Glutamatergic neuron (in vitro differentiated cells): ENCODE results near the gene HLA-DMA. TPM values are rescaled to one million over a fixed set of nuclear protein-coding genes. Genes with fewer than 3 reads are reported as not detected.
A peak's percentile ranks its signal among the peaks of the same experiment; 100 is the strongest.
"Not testable (repeated sequence)": the region's sequence is repeated elsewhere in the genome, so short reads cannot be mapped to it uniquely, and the experiment has no call there.

Experiments used
- DNase-seq: peaks from one replicate; pipeline ENCODE4 v3.0.0; 2022
- H3K27ac Mint-ChIP-seq: one replicate; pipeline ENCODE4 v1.8.0; 2020; ENCODE audit warnings: mild to moderate bottlenecking, mixed read lengths, inconsistent platforms; ENCODE audit not compliant: unreplicated experiment
- H3K27me3 Mint-ChIP-seq: one replicate; pipeline ENCODE4 v1.8.0; 2020; ENCODE audit warnings: mild to moderate bottlenecking, moderate library complexity, mixed read lengths, inconsistent platforms; ENCODE audit not compliant: unreplicated experiment
- H3K36me3 Mint-ChIP-seq: one replicate; pipeline ENCODE4 v1.8.0; 2020; ENCODE audit warnings: mild to moderate bottlenecking, mixed read lengths, inconsistent platforms; ENCODE audit not compliant: unreplicated experiment
- H3K4me1 Mint-ChIP-seq: one replicate; pipeline ENCODE4 v1.8.0; 2020; ENCODE audit warnings: mild to moderate bottlenecking, low read depth, mixed read lengths, inconsistent platforms; ENCODE audit not compliant: unreplicated experiment
- H3K4me3 Mint-ChIP-seq: one replicate; pipeline ENCODE4 v1.8.0; 2020; ENCODE audit warnings: mild to moderate bottlenecking, mixed read lengths, inconsistent platforms; ENCODE audit not compliant: unreplicated experiment
- H3K9me3 Mint-ChIP-seq: one replicate; pipeline ENCODE4 v1.8.0; 2020; ENCODE audit warnings: mild to moderate bottlenecking, moderate library complexity, mixed read lengths, inconsistent platforms; ENCODE audit not compliant: unreplicated experiment
- total RNA-seq: library from RNA; stranded (reverse); fragmentation: NEBNext Ultra II Directional; extraction: Animal tissue kit (Norgen Biotek cat#: 25700); gene quantifications from one replicate; pipeline ENCODE4 v1.2.1, GENCODE V29; 2021; ENCODE audit not compliant: unreplicated experiment
- TF ChIP-seq, protein P1 (sequence below): fragments of 200-600 bp; sonication (generic); IDR thresholded peaks from one replicate; pipeline ENCODE4 v1.5.0; 2021; ENCODE audit not compliant: partially characterized antibody, unreplicated experiment

The HLA-DMA gene
- total RNA-seq, 1 donor from 2014 or later = 0.76 TPM

- no peak for DNase-seq
Measured at GRCh38 chr6:32945108-32945760, 7.7 kb downstream of the HLA-DMA start.

GRCh38 chr6:32943864-32944649 lies 8.8 kb downstream of the HLA-DMA start:
- Mint-ChIP-seq H3K27ac (no peak overlapping the region), H3K4me3 (no peak overlapping the region), H3K36me3 (no peaks in the 10 kb centered on the region), H3K27me3 (peaks cover 3% of the 10 kb centered on the region), H3K4me1 (no peaks in the 10 kb centered on the region), H3K9me3 (peaks cover 4% of the 10 kb centered on the region)
- DNase-seq = no peak
- TF ChIP-seq, protein P1, sequence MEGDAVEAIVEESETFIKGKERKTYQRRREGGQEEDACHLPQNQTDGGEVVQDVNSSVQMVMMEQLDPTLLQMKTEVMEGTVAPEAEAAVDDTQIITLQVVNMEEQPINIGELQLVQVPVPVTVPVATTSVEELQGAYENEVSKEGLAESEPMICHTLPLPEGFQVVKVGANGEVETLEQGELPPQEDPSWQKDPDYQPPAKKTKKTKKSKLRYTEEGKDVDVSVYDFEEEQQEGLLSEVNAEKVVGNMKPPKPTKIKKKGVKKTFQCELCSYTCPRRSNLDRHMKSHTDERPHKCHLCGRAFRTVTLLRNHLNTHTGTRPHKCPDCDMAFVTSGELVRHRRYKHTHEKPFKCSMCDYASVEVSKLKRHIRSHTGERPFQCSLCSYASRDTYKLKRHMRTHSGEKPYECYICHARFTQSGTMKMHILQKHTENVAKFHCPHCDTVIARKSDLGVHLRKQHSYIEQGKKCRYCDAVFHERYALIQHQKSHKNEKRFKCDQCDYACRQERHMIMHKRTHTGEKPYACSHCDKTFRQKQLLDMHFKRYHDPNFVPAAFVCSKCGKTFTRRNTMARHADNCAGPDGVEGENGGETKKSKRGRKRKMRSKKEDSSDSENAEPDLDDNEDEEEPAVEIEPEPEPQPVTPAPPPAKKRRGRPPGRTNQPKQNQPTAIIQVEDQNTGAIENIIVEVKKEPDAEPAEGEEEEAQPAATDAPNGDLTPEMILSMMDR = no peak

More at GRCh38 chr6:32945108-32945760, 7.7 kb downstream of the HLA-DMA start:
- Mint-ChIP-seq H3K27me3 (peaks cover 4% of the 10 kb centered on the region), H3K27ac (no peak overlapping the region), H3K4me1 (no peaks in the 10 kb centered on the region), H3K36me3 (no peaks in the 10 kb centered on the region), H3K9me3 (peaks cover 4% of the 10 kb centered on the region), H3K4me3 (no peak overlapping the region)
- TF ChIP-seq, protein P1 = no peak

DNA sequence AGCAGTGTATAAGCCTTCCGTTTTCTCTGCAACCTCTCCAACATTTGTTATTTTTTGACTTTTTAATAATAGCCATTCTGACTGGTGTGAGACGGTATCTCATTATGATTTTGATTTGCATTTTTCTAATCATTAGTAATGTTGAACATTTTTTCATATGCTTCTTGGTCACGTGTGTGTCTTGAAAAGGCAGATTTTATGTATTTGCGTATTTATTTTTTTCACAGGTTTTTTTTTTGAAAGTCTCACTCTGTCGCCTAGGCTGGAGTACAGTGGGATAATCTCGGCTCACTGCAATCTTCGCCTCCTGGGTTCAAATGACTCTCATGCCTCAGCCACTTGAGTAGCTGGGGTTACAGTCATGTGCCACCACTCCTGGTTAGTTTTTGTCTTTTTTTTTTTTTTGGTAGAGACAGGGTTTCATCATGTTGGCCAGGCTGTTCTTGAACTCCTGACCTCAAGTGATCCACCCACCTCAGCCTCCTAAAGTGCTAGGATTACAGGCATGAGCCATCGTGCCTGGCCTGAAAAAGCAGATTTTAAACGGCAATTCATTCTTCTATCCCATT lies 10.3 kb downstream of the HLA-DMA start:
- not testable (repeated sequence) for H3K4me3 Mint-ChIP-seq, H3K27ac Mint-ChIP-seq, H3K27me3 Mint-ChIP-seq

DNA sequence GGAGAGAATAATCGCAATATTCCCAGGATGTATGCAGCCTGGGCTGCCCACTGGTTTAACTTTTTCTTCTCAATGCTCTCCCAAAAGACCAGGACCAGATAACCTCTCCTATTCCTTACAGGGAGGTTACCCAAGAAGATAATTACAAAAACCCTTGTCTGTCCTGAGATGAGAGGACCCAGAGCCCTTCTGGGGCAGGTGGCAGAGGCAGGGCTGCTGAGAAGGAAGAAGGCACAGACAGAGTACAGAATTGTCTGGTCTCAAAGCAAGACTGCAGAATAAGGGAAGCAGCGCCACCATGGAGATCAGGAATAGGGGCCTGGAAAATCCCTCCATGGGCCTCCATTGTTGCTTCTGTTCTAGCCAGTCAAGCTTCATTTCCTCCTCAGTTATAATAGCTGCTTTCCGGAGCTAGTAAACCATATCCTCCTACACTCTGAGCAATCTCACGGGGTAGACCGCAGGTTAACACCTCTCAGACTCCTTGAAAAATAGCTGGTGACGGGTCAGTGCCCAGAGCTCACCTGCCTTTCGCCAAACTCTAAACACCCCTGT lies 11.6 kb downstream of the HLA-DMA start:
- no peaks in the 10 kb centered on the region for H3K36me3 Mint-ChIP-seq
- no peak overlapping the region for H3K4me3 Mint-ChIP-seq
- peaks cover 4% of the 10 kb centered on the region for H3K27me3 Mint-ChIP-seq
- DNase-seq = no peak
- no peak overlapping the region for H3K27ac Mint-ChIP-seq
- TF ChIP-seq, protein P1 = no peak
- peaks cover 7% of the 10 kb centered on the region for H3K4me1 Mint-ChIP-seq
- peaks cover 4% of the 10 kb centered on the region for H3K9me3 Mint-ChIP-seq

More for the DNA sequence above, 10.3 kb downstream of the HLA-DMA start:
- not testable (repeated sequence) for H3K4me1 Mint-ChIP-seq, H3K36me3 Mint-ChIP-seq, DNase-seq, H3K9me3 Mint-ChIP-seq

GRCh38 chr6:32940656-32941213 lies 12.2 kb downstream of the HLA-DMA start, which contains the start of gene HLA-DMB:
TSS of gene HLA-DMB (minus strand) at chr6:32941028. CDS start at chr6:32940807, 221 bp downstream.
- DNase-seq = no peak
- H3K9me3 Mint-ChIP-seq = peaks cover 4% of the 10 kb centered on the region
- H3K27me3 Mint-ChIP-seq = peaks cover 4% of the 10 kb centered on the region
- peaks cover 7% of the 10 kb centered on the region for H3K4me1 Mint-ChIP-seq
- H3K36me3 Mint-ChIP-seq = no peaks in the 10 kb centered on the region
- H3K27ac Mint-ChIP-seq = no peak within 1 kb of the TSS
- H3K4me3 Mint-ChIP-seq = peak within 1 kb of the TSS; percentile 63
- TF ChIP-seq, protein P1 = no peak
